ENCODE results near the gene ETNK2.

GRCh38 chr1:204110894-204111633 is 40.8 kb downstream of the ETNK2 start:
- TF ChIP-seq CTCF (IDR thresholded peaks at IDR 0.05; ENCODE audit: low read depth, low read length, missing input control), result no peak
- no peak for TF ChIP-seq YY1 (IDR thresholded peaks at IDR 0.05)
- no peak for TF ChIP-seq TAF1 (conservative IDR thresholded peaks at IDR 0.05)
- TF ChIP-seq MAX (IDR thresholded peaks at IDR 0.05), result no peak
